Body of pancreas (tissue), 4 donors: ENCODE results near the gene TCF7L1. TPM values are rescaled to one million over a fixed set of nuclear protein-coding genes. Genes with fewer than 3 reads are reported as not detected.
A peak's percentile ranks its signal among the peaks of the same experiment; 100 is the strongest.

ENCODE experiments used
- ATAC-seq: fragments of 150-250 bp; one replicate; pipeline ENCODE4 v1.9.1; 2016
- DNase-seq, 4 donors: peaks; one replicate each; pipeline ENCODE4 v3.0.0-alpha.2; 2019
- H3K27ac ChIP-seq, 4 donors: fragments of 200-600 bp; sonication (generic); 1 replicate in 3 of 4; 2 replicates in 1 of 4; pipeline versions ENCODE4 v1.5.1 to v1.6.1; 2016 to 2019; ENCODE audit warnings: mild to moderate bottlenecking in 1 of 4, mixed read lengths in 1 of 4, moderate library complexity in 1 of 4
- H3K27me3 ChIP-seq, 2 donors: fragments of 200-600 bp; sonication (generic); one replicate each; pipeline ENCODE4 v1.6.0; 2016; ENCODE audit warnings: mild to moderate bottlenecking in 1 of 2
- H3K36me3 ChIP-seq, 2 donors: fragments of 200-600 bp; sonication (generic); replicated peaks in 1 of 2; 2 replicates each; pipeline ENCODE4 v1.5.1; 2016; ENCODE audit warnings: low read depth in 2 of 2; ENCODE audit not compliant: insufficient read depth in 1 of 2
- H3K4me1 ChIP-seq: fragments of 200-600 bp; sonication (generic); one replicate; pipeline ENCODE4 v1.6.0; 2016
- H3K4me3 ChIP-seq, 2 donors: fragments of 200-600 bp; sonication (generic); 1 replicate in 1 of 2; 2 replicates in 1 of 2; pipeline ENCODE4 v1.5.1; 2016 to 2019
- H3K9me3 ChIP-seq, 3 donors: fragments of 200-600 bp; sonication (generic); 1 replicate in 2 of 3; 2 replicates in 1 of 3; pipeline ENCODE4 v1.5.1; 2016
- POLR2A ChIP-seq, 3 donors: fragments of 450-650 bp; IDR thresholded peaks; one replicate each; pipeline ENCODE4 v1.6.1; 2016; ENCODE audit warnings: antibody characterized with exemption in 3 of 3, mild to moderate bottlenecking in 2 of 3
- WGBS, 2 donors: methylation state at CpG; one replicate each; pipeline ENCODE4 v1.1.5; 2017; 5-methylcytosine and 5-hydroxymethylcytosine counted together
- intact Hi-C: fragments of 100-400 bp; cut with DNase I; formaldehyde crosslinking; loops from one replicate; pipeline ENCODE4 v1.15.1; 2023
- total RNA-seq, 2 donors: library from RNA; depleted of rRNA; stranded (reverse); fragments of >200 nt; gene quantifications; one replicate each; pipeline ENCODE4 v1.1.0, GENCODE V29; 2016
- TF ChIP-seq, protein P1 (sequence below), 7 experiments: fragments of 450-650 bp in 4 of 7; fragments of 200-600 bp in 3 of 7; sonication (generic) in 3 of 7; IDR thresholded peaks; one replicate each; pipeline ENCODE4 v1.5.1; 2016 to 2019; ENCODE audit warnings: antibody characterized with exemption in 7 of 7

The TCF7L1 gene
- total RNA-seq, 2 donors from 2014 or later = 2.1 to 4.3 TPM

DNA sequence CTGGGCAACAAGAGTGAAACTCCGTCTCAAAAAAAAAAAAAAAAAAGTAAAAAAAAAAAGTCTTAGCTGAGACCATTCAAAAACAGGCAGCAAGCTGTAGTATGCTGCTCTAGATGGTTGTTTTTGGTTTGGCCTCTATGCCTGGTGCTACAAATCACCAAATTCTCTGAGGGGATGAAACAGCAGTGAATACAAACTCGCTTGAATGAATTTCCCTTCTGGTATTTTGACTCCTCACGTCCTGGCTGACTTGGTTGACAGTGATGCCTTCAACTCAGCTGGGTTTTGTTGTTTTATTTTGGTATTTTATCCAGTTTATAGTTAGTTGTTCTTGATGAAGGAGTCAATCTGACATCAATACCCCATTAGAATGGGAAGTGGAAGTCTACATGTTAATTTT, 3.3 kb upstream of the TCF7L1 start:
- Histone ChIP-seq H3K27ac (no peak overlapping the region), H3K4me3 (no peak overlapping the region), H3K9me3 (no peaks in the 10 kb centered on the region), H3K4me1 (peaks cover 15% of the 10 kb centered on the region), H3K27me3 (no peaks in the 10 kb centered on the region), H3K36me3 (no peaks in the 10 kb centered on the region)
- TF ChIP-seq, protein P1, sequence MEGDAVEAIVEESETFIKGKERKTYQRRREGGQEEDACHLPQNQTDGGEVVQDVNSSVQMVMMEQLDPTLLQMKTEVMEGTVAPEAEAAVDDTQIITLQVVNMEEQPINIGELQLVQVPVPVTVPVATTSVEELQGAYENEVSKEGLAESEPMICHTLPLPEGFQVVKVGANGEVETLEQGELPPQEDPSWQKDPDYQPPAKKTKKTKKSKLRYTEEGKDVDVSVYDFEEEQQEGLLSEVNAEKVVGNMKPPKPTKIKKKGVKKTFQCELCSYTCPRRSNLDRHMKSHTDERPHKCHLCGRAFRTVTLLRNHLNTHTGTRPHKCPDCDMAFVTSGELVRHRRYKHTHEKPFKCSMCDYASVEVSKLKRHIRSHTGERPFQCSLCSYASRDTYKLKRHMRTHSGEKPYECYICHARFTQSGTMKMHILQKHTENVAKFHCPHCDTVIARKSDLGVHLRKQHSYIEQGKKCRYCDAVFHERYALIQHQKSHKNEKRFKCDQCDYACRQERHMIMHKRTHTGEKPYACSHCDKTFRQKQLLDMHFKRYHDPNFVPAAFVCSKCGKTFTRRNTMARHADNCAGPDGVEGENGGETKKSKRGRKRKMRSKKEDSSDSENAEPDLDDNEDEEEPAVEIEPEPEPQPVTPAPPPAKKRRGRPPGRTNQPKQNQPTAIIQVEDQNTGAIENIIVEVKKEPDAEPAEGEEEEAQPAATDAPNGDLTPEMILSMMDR (IDR thresholded peaks at IDR 0.05) = no peak
- no peak for TF ChIP-seq POLR2A (IDR thresholded peaks at IDR 0.05)
- intact Hi-C loops = loop anchor here (5.0 kb wide), 1 partner anchor 157 kb away; no protein-coding TSS in a partner anchor
- DNase-seq = no peak
- WGBS, 2 donors = 68 to 69% methylated on average over 3 of the region's 3 CpGs
- ATAC-seq = no peak

DNA sequence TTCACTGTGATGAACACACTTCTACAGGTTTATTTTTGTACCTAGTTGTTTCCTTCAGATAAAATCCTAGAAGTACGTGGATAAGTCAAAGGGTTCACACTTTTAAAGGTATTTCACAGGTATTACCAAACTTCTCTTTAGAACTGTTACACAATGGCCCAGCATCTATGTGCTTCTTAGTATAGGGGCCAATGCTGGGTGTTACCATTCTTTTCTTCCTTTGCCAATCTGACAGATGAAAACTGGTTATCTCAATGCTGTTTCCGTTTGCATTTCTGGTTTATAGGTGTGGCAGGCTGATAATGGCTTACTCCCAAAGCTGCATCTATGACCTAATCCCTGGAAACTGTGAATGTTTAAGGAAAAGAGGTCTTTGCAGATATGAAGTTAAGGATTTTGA, 2.8 kb upstream of the TCF7L1 start:
- ATAC-seq = no peak
- WGBS, 2 donors = 33 to 34% methylated on average over 2 of the region's 2 CpGs
- TF ChIP-seq, protein P1 (IDR thresholded peaks at IDR 0.05) = no peak
- TF ChIP-seq POLR2A (IDR thresholded peaks at IDR 0.05) = no peak
- Histone ChIP-seq H3K27ac (no peak overlapping the region), H3K4me1 (peaks cover 15% of the 10 kb centered on the region), H3K27me3 (no peaks in the 10 kb centered on the region), H3K36me3 (no peaks in the 10 kb centered on the region), H3K9me3 (no peaks in the 10 kb centered on the region), H3K4me3 (no peak overlapping the region)
- DNase-seq = no peak
- intact Hi-C loops = loop anchor here (5.0 kb wide), 1 partner anchor 157 kb away; no protein-coding TSS in a partner anchor

DNA sequence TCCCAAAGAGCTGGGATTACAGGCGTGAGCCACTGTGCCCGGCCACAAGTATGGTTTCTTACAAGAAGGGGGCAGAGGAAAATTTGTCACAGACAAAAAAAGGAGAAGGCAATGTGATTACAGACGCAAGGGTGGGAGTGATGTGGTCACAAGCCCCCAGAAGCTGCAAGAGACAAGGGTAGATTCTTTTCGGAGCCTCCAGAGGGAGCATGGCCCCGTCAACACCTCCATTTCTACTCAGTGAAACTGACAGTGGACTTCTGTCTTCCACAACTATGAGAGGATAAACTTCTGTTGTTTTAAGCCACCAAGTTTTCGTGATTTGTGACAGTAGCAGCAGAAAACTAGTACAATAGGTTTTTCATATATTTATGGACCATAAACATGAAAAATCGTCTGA, 2.1 kb upstream of the TCF7L1 start:
- TF ChIP-seq, protein P1 (IDR thresholded peaks at IDR 0.05) = peak in 2 of 7 experiments; percentile 23 to 26
- TF ChIP-seq POLR2A (IDR thresholded peaks at IDR 0.05) = no peak
- Histone ChIP-seq H3K27me3 (no peaks in the 10 kb centered on the region), H3K9me3 (no peaks in the 10 kb centered on the region), H3K4me3 (no peak overlapping the region), H3K36me3 (no peaks in the 10 kb centered on the region), H3K27ac (no peak overlapping the region), H3K4me1 (peaks cover 15% of the 10 kb centered on the region)
- ATAC-seq = no peak
- intact Hi-C loops = loop anchor here (5.0 kb wide), 1 partner anchor 156 kb away; no protein-coding TSS in a partner anchor
- WGBS, 2 donors = 36 to 56% methylated on average over 7 of the region's 7 CpGs
- DNase-seq = no peak

DNA sequence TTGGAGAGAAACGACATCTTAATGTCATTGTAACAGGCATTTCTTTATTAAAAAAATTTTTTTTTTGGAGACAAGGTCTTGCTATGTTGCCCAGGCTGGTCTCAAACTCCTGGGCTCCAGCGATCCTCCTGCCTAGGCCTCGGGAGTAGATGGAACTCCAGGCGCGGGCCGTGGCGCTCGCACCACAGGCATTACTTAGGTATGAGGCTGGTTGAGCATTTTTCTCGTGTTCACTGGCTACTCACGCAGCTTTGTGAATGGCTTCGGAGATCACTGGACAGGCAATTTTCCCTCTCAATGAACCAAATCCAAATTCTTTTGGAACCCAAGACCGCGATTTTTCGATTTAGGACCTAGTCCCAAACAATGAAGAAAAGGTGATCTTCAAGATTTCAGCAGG, 795 bp upstream of the TCF7L1 start:
- WGBS, 2 donors = 21 to 26% methylated on average over 14 of the region's 14 CpGs
- TF ChIP-seq, protein P1 (IDR thresholded peaks at IDR 0.05) = no peak
- TF ChIP-seq POLR2A (IDR thresholded peaks at IDR 0.05) = no peak
- Histone ChIP-seq H3K4me1 (peaks cover 15% of the 10 kb centered on the region), H3K36me3 (no peaks in the 10 kb centered on the region), H3K27ac (peak overlapping the region in 2 of 4 donors; percentile 6 to 48), H3K4me3 (peak overlapping the region in 1 of 2 donors; percentile 58), H3K9me3 (no peaks in the 10 kb centered on the region), H3K27me3 (no peaks in the 10 kb centered on the region)
- DNase-seq (peak in 3 of 4 donors; percentile 12 to 30 (median 16)), ATAC-seq (no peak)
- intact Hi-C loops = loop anchor here (5.0 kb wide), 1 partner anchor 155 kb away; no protein-coding TSS in a partner anchor

DNA sequence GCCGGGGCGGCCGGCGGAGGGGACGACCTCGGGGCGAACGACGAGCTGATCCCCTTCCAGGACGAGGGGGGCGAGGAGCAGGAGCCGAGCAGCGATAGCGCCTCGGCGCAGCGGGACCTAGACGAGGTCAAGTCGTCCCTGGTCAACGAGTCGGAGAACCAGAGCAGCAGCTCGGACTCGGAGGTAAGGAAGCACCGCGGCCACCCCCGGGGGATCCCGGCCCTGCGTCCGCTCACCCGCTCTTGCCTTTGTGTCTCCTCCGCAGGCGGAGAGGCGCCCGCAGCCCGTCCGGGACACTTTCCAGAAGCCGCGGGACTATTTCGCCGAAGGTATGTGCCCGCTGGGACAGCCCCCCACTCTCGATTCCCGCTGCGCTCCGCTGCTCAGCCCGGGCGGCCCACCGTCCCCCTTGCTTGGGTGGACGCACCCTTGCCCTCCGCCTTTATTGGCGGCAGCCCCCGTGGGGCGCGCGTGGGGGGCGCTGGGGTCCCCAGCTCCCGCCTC, 611 bp downstream of the TCF7L1 start:
- Histone ChIP-seq H3K4me1 (peaks cover 15% of the 10 kb centered on the region), H3K27me3 (no peaks in the 10 kb centered on the region), H3K27ac (peak overlapping the region in 2 of 4 donors; percentile 14 to 50), H3K36me3 (no peaks in the 10 kb centered on the region), H3K4me3 (peak overlapping the region in 1 of 2 donors; percentile 25), H3K9me3 (no peaks in the 10 kb centered on the region)
- ATAC-seq (peak; percentile 41), DNase-seq (peak; percentile 28 to 46 (median 42))
- no peak for TF ChIP-seq POLR2A (IDR thresholded peaks at IDR 0.05)
- TF ChIP-seq, protein P1 (IDR thresholded peaks at IDR 0.05) = no peak
- intact Hi-C loops = loop anchor here (5.0 kb wide), 1 partner anchor 153 kb away; no protein-coding TSS in a partner anchor
- WGBS, 2 donors = 1% methylated on average over 42 of the region's 57 CpGs; no CpG with 5 or more reads in 1 of the 2 donors
